Anterior cingulate cortex (tissue), 58 donors: ENCODE data around the gene SCUBE1.

Experiments used
- DNase-seq, 58 donors: peaks; one replicate each; lab custom pipeline; 2025; lab: John Stamatoyannopoulos, UW

SCUBE1 gene

DNA sequence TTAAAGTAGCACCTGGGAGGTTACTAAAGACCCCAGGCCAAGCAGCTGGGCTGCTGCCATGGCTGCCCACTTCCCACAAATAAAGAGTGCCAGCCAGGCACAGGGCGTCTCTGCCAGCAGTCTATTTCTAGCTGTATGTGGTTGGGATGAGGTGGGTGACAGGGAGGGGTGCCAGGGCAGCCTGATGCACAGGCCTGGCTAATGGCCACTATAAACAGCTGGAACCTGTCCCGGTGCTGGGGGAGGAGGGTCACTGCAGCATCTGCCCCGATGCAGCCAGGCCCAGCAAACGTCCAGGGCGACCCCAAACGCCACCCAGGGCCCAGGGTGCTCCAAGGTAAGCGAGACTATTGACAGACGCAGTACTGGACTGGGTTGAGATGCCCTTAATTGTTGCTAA is 37.4 kb downstream of the SCUBE1 start:
- no peak for DNase-seq

DNA sequence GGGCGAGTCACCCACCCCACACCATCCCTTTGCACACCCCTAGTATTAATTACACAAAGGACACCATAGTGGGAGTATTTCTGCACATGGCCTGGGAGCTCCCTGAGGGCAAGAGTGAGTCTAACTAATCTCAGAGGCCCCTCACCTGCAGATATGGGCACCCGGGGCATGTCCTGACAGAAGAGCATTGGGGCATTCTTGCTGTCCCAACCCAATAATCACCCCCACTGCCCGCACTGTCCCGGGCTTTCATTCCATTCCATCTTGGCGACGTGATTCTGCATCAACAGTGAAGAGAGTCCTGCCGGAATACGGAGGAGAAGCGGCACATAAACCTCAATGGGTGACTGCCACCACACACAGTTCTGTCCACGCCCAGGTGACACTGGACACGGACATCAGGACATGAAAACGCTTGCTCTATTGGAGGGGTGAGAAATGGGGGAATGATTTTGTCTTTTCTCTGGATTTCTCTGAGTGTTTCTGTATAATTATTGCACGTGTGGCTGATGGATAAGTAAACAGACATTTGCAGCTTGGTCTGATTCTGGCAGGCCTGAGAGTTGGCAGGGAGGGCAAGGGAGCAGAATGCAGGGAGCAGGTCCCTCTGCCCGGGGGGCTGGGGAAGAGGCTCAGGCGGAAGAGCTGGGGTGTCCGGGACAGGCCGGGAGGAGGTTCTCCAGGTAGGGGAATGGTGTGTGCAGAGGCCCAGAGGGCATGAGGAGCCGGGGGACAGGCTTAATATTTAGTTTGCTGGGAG is 38.2 kb downstream of the SCUBE1 start:
- DNase-seq = no peak

DNA sequence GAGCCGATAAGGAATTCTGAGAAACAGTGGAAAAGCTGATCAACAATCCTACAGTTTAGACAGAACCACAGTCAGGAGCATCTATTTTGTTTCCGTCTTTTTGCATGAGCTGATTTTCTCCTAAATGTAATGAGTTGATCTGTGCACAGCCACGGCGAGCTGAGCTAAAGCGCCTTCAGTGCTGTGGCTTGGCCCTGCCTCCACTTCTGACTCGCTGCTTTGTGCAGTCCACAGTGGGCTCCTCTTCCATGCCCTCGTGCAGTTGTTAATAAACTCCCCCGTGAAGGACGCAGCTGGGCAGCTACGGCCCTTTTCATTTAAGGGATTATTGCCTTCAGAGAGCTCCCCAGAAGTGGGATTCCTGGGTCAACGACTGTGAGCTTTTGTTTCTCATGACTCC is 39.4 kb downstream of the SCUBE1 start:
- DNase-seq = no peak

DNA sequence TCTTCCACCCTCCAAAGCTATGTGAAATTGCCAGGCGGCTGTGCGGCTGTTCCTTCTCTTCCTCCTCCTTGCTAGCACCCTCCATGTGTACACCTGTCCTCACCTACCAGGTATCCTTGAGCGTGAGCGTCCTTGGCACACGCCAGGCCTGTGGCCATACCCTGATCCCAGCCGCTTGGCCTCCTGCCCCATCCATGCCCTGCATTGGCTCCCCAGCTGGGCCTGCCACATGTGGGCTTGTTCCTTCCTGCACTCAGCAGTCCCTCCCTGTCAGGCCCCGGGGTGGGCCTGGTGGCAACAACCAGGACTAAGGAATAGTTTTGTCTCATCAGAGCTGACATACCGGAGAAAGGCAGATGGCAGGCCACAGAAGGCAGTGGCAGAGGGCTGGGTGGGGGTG is 40.0 kb downstream of the SCUBE1 start:
- DNase-seq = no peak

DNA sequence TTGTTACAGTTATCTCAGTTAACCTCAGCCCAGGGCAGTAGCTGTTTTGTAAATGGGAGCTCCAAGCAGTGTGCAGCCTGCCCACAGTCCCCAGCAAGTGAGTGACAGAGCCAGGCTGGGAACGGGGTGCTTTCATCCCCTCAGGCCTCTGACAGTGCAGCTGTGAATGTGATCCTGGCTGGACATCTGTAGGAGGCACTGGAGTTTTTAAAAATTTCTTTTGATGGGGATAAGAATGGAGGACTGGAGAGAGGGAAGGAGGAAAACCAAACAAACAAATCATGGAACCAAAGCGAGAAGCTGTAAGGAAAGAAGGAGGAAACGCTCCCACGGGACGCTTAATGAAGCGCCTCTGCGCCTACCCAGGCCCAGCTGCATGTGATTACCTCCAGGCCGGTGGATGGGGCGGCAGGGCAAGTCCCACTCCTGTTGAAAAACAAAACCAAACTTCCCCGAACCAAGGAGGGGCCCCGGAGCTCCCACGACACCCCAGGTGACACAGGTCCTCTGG is 40.6 kb downstream of the SCUBE1 start:
- DNase-seq = no peak

DNA sequence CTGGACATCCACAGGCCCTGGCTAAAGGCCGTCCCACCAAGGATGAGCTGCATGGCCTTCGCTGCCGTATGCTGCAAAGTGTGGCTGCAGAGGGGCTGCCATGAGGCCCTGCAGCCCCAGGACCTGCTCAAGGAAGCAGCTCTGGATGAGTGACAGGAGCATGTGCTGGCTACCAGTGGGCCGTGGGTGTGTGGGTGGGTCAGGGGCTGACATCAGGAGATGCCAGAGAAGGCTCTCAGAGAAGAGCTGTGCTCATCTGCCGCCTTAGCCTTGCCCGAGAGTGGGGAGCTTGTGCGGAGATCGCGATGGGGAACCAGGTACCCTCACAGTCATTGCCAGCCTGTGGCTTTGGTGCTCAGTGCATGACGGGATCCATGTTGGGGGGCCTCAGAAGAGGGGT is 41.3 kb downstream of the SCUBE1 start:
- DNase-seq = no peak

DNA sequence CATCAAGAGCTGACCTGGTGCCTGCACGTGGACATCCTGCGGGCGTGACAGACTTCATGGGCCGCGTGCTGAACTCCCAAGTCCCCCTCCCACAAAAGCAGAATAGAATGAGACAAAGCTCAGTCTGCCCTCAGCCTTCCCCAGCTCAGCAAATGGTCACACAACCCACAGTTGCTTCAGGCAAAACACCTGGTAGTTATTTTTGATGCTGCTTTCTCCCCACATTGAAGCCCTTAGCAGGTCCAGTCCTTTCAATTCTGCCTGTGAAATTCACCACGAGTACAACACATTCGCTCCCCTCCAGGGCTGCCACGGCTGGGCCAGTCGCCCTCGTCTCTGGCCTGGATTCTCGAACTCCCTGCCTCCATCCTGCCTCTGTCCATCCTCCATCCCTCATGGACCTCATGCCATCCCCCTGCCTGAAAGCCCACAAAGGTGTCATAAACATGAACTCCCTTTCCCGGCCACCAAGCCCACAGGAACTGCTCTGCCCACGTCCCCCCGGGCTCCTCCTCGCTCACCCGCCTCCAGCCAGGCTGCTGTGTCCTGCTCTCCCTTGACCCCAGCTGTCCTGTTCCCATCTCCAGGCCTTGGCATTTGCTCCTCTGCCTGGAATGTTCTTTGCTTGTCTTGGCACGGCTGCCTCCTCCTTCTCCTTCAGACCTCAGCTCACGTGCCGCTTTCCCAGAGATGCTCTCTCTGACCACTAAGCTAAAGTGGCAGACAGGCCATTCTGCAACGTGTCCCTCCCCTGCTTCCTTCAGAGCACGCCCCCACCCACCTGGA is 42.1 kb downstream of the SCUBE1 start:
- DNase-seq = no peak

DNA sequence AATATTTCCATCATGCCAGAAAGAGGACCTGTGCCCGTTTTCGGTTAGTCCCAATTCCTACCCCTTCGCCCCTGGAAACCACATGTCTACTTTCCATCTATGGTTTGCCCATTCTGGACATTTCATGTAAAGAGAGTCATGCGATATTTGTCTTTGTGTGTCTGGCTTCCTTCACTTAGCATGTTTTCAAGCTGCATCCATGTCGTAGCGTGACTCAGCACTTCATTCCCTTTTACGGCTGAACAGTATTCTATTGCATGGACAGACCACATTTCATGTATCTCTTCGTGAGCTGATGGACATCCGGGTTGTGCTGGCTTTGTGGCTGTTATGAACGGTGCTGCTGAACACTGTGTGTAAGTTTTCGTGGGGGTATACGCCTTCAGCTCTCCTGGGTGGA is 43.4 kb downstream of the SCUBE1 start:
- no peak for DNase-seq

DNA sequence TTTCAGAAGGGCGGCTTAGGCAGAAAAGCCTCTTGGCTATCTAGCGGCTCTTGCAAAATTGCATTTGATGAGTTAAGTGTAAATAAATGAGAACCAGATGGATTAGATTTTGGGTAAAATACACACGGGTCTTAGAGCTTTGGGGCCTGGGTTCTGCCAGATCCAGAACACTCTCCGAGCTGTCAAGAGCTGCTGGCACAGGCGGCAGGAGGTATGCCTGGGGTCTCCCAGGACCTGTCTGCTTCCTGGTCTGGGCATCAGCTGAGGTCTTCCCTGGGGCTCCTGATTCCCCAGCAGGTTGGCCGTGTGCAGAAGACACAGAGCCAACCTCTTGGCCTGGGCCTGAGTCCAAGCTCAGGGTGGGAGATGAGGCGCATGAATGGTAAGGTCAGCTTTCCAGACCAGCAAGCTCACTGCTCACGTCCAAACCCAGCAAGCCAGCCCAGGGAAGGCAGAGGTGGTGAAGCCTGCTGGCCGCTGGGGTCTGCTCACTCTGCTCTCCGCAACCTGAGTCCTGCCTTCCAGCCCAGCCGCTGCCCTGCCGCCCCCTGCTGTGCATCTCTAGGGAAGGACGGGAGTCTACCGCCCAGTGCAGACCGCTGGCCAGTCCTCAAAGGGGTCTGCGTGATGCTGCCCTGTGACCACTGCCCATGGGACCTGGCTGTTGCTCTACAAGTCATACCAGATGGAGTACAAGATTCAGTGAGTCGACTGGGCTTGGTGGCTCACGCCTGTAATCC is 44.9 kb downstream of the SCUBE1 start:
- no peak for DNase-seq

DNA sequence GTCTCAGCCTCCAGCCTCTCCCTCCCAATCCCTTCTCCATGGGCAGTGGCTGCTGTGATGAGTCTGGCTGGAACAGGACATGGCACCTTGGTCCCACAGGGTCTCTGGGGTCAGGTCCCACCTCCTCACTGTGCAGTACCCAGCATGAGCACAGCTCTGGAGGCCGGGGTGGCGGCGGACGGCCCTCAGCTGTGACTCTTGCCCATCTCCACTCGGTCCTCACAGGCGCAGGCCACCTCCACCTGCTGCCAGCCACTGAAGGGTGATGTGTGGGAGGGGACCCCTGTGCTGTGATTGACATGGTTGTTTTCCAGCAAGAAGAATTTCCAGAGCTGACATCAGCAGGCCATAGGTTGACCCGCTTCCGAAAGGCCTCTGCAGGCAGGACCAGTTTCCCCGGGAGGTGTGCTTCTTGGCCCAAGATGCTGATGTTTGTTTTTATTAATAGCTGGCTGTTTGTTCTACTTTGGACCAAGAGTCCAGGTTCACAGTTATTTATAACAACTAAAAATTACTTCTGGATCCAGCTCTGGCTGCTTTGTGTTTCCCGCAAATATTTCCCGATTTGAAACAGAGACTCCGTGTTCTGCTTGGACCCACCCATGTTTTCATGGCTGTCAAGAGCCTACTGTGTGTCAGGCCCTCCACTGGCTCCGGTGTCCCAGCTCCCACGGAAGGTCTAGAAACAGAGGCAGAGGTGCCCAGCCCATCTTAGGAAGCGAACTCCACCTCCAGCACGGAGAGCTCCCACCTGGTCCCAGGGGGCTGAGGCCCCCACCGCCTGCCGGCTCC is 45.7 kb downstream of the SCUBE1 start:
- no peak for DNase-seq

DNA sequence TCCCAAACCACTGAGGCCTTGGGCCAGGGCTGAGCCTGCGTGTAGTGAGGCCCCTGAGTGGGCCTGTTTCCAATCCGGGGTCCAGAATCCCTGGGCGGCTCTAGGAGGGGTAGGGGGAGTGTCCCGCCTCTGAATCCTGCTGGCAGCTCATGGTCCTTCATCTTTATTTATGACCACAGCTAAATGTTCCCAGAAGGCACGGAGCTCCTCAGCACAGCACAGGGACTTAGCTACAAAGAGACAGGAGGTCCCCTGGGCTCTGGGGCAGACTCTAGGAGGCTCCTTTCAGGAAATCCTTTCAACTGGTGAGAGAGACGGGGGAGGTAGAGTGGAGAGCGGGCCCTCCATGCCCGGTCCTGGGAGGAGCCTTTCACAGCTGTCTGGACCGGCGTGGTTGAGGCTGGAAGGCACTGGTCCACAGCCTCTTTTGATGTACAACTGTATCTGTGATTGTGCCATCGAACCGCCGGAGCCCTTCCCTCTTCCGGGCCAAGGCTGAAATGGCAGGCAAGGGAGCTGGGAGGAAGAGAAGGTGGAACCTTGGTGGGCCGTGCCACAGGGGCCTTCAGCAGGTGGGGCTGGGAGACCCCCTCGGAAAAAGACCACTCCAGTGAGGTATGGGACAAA is 46.8 kb downstream of the SCUBE1 start:
- DNase-seq = peak in 2 of 58 donors; percentile 9 to 13

DNA sequence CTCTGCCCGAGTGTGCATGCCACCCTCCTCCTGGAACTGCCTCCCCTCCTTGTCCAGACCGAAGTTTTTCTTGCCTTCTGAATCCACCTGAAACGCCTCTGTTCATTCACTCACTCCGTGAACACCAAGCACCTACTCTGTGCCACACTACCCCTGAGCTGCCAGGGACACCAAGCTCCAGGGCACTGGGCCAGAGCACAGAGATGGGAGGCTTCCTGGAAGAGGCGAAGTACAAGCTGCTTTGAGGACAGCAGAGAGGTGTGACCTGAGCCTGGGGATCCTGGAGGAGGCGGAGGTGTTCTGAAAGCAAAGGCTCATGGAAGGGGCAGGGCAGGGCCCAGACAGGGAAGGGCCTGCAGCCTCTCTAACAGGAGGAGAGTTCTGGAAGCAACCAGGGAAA is 47.5 kb downstream of the SCUBE1 start:
- DNase-seq = no peak

DNA sequence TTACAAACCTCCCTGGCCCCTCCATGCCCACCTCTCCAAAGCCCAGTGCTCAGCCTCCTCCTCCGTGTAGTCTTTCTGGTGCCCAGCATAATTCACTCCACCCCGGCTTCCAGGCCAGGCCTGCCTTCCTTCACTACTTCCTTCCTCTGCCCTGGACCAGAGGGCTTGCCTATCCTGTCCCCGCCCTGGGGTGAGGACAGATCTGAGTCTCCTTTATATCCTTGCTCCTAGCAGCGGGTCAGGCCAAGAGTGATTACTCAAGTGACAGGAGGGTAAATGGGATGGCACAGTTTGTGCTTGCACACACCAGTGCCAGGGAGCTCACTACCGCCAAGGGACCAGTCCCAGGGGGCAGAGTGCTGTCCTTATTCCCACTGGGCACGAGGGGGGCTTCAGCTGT is 48.0 kb downstream of the SCUBE1 start:
- DNase-seq = no peak

DNA sequence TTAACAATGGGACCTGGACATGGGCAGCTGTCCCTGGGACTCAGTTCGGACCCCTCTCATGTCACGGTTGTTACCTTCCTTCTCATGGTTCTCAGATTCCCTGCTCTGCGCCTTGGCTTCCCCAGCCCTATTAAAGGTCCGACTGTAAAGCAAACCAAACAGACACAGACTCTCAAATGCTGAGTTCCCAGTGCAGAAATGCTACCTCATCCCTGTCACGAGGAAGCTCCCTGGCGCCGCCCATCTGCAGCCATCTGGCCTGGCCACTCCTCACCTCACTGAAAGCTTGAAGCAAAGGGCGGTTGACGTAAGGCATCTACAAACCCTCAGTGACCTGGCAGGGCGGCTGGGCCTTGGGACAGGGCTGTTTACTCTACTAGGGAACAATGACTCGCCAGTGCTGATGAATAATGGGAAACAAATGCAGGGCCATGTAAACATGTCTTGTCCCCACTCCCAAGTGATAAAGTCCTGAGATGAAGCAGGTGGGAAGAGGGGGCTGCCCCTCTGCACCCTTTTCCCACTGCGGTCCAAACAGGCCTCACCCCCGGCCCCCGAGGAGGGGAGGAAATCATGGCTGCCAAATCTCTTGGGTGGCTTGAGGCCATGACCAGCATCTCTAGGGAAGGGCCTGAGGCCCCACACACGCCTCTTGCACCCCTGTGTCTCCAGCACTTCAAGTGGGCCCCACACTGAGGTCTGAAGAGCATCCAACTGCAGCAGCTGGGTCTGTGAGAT is 49.3 kb downstream of the SCUBE1 start:
- peak in 1 of 58 donors; percentile 32 for DNase-seq

DNA sequence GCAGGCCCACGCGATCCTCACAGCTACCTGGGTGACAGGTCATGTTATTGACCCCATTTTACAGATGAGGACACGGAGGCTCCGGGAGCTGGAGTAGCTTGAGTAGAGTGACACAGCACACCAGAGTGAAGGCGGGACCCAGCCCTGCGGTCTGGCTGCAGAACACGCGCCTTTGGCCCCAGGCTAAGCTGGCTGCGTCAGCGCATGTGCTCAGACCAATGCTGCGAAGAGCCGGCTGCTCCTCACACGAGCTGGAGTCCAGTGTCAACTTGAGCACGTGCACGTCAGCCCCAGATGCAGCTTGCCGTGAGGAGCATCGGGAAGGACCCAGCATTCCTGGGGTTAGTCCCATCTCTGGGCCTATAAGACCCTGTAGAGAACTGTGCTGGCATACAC is 49.9 kb downstream of the SCUBE1 start:
- DNase-seq = no peak

DNA sequence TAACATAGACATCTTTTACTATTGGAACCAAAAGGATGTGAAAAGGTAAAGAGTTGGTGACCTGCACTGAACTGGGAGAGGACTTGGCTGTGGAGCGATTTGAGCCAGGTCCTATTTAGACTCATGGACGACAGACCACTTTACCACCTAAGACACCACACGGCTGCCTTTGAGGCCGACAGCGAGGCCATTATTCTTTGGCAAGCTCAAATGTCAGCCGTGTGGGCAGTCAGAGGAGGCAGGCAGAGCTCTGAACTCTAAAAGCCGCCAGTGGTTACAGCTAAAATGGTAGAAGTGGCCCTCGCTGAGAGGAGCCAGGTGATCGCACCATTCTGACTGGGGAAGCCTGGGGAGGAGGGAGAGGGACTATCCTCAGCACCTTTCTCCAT is 50.5 kb downstream of the SCUBE1 start:
- no peak for DNase-seq

DNA sequence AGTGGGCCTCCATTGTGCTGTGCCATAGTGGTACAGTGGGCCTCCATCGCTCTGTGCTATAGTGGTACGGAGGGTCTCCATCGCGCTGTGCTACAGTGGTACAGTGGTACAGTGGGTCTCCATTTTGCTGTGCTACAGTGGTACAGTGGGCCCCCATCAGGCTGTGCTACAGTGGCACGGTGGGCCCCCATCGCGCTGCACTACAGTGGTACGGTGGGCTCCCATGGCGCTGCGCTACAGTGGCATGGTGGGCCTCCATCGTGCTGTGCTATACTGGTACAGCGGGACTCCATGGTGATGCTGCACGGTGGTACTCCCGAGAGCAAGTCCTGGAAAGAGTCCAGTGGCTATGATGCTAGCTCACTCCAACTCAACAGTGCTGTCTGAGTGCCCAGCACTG is 51.8 kb downstream of the SCUBE1 start:
- DNase-seq = no peak

DNA sequence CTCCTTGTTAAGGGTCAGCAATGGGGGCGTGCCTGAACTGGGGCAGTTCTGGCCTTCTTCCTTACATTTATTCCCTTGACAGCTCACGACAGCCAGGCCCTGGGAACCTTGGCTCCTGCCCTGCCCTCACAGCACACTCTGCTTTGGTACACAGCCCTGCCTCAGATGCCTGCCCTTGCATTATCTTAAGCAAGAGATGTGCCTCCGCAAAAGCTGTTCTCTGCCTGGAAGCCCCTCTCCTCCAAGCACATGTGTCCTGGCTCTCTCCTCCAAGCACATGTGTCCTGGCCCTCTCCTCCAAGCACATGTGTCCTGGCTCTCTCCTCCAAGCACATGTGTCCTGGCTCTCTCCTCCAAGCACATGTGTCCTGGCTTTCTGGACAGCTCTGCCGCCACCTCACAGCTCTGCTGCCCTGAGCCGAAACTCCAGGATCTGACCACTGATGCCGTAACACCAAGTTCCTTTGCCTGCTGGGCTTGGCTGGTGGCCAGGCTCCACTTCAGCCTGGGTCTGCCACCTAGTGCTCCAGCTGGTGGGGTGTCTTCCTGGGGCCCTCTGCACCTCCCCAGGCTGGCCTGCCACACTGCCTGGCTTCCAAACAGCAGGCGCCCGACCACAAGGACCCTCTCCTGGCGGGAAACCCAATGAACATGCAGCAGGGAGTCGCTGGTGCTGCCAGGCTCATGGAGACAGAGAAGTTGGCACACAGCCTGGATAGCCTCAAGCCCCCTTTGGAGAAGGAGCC is 53.0 kb downstream of the SCUBE1 start:
- DNase-seq = no peak
